ENCODE measurements around the gene RBM28. TPM values are rescaled to one million over a fixed set of nuclear protein-coding genes. Genes with fewer than 3 reads are reported as not detected.

Gene RBM28
- total RNA-seq, 1 experiment from 2014 or later = 71.4 TPM

DNA sequence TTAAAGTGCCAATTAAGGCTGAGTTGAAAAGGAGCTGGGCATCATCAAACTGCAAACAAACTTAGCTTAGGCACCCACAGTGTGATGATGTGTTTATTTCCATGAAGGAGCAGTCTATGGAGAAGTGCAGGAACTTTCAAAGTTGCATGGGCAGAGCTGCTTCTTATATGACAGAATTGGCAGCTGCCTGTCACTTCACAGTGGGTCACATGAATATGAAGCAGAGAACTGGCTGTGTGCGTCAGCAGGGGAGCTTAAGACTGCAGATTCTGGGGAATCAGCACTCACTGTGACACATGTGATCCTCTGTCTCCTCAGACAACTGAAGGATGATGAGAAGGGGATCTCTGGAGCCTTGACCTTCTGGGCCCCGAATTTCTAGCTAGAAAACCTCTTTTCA is 36.6 kb downstream of the RBM28 start:
- H3K27me3 ChIP-seq (replicated peaks; ENCODE audit: control insufficient read depth, insufficient read depth, low read length) = no peaks in the 10 kb centered on the region
- no peak overlapping the region for H3K27ac Mint-ChIP-seq (ENCODE audit: unreplicated experiment)
- no peaks in the 10 kb centered on the region for H3K36me3 ChIP-seq (ENCODE audit: control insufficient read depth, insufficient read depth, low read length)
- intact Hi-C loops (cut with micrococcal nuclease; ENCODE audit: unreplicated experiment) = no loop called here
- peaks cover 58% of the 10 kb centered on the region for H3K36me3 Mint-ChIP-seq (ENCODE audit: insufficient read depth, unreplicated experiment)
- no peaks in the 10 kb centered on the region for H3K9me3 ChIP-seq
- no peaks in the 10 kb centered on the region for H3K27me3 Mint-ChIP-seq (ENCODE audit: insufficient read depth, unreplicated experiment)
- H3K4me3 ChIP-seq (ENCODE audit: low read depth, low read length) = no peak overlapping the region
- POLR2A ChIA-PET = no interaction called here
- no peaks in the 10 kb centered on the region for H3K4me1 Mint-ChIP-seq (ENCODE audit: low read depth, unreplicated experiment)
- DNase-seq = no peak
- H3K4me1 ChIP-seq = no peaks in the 10 kb centered on the region; the same call in 1 of the 2 replicates
- CTCF ChIA-PET = no interaction called here
- no peaks in the 10 kb centered on the region for H3K9me3 Mint-ChIP-seq (ENCODE audit: unreplicated experiment)
- BruUV-seq (replicated peaks) = no TSS peak
- no peak overlapping the region for H3K4me3 Mint-ChIP-seq (ENCODE audit: unreplicated experiment)
- TF ChIP-seq, protein P1, sequence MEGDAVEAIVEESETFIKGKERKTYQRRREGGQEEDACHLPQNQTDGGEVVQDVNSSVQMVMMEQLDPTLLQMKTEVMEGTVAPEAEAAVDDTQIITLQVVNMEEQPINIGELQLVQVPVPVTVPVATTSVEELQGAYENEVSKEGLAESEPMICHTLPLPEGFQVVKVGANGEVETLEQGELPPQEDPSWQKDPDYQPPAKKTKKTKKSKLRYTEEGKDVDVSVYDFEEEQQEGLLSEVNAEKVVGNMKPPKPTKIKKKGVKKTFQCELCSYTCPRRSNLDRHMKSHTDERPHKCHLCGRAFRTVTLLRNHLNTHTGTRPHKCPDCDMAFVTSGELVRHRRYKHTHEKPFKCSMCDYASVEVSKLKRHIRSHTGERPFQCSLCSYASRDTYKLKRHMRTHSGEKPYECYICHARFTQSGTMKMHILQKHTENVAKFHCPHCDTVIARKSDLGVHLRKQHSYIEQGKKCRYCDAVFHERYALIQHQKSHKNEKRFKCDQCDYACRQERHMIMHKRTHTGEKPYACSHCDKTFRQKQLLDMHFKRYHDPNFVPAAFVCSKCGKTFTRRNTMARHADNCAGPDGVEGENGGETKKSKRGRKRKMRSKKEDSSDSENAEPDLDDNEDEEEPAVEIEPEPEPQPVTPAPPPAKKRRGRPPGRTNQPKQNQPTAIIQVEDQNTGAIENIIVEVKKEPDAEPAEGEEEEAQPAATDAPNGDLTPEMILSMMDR (IDR thresholded peaks at IDR 0.05; ENCODE audit: insufficient read depth in 1 of 2, low read depth in 1 of 2, low read length in 1 of 2, severe bottlenecking in 1 of 2, unreplicated experiment in 1 of 2) = no peak

DNA sequence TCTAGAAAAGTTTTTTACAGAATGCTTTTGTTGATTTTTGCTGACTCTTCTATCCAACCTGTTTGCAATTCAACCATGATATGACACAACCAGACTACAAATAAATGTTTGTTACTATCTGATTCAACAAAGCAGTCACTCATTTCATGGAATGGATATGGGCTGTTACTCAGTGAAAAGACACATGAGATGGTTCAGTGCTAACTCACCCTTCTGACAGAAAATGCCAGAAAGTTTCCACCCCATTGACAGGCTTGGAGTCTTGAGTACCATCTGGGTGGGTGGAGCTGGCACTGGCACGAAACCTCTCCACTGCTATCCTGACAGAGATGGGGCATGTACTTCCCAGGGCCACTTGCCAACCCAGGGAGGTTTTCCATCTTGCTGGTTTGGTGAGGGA is 39.5 kb downstream of the RBM28 start:
- intact Hi-C loops (cut with micrococcal nuclease; ENCODE audit: unreplicated experiment) = no loop called here
- BruUV-seq (replicated peaks) = no TSS peak
- CTCF ChIA-PET = no interaction called here
- Mint-ChIP-seq H3K4me3 (ENCODE audit: unreplicated experiment) (no peak overlapping the region), H3K36me3 (ENCODE audit: insufficient read depth, unreplicated experiment) (peaks cover 43% of the 10 kb centered on the region), H3K27me3 (ENCODE audit: insufficient read depth, unreplicated experiment) (no peaks in the 10 kb centered on the region), H3K27ac (ENCODE audit: unreplicated experiment) (no peak overlapping the region), H3K4me1 (ENCODE audit: low read depth, unreplicated experiment) (no peaks in the 10 kb centered on the region), H3K9me3 (ENCODE audit: unreplicated experiment) (no peaks in the 10 kb centered on the region)
- TF ChIP-seq, protein P1 (IDR thresholded peaks at IDR 0.05; ENCODE audit: insufficient read depth in 1 of 2, low read depth in 1 of 2, low read length in 1 of 2, severe bottlenecking in 1 of 2, unreplicated experiment in 1 of 2) = no peak
- Histone ChIP-seq H3K4me3 (ENCODE audit: low read depth, low read length) (no peak overlapping the region), H3K36me3 (ENCODE audit: control insufficient read depth, insufficient read depth, low read length) (no peaks in the 10 kb centered on the region), H3K27me3 (replicated peaks; ENCODE audit: control insufficient read depth, insufficient read depth, low read length) (no peaks in the 10 kb centered on the region), H3K9me3 (no peaks in the 10 kb centered on the region), H3K4me1 (no peaks in the 10 kb centered on the region)
- POLR2A ChIA-PET = interaction anchor here (0.6 kb wide), 1 partner anchor 209 kb away, joined by 5 read pairs; no protein-coding TSS in a partner anchor
- DNase-seq = no peak

DNA sequence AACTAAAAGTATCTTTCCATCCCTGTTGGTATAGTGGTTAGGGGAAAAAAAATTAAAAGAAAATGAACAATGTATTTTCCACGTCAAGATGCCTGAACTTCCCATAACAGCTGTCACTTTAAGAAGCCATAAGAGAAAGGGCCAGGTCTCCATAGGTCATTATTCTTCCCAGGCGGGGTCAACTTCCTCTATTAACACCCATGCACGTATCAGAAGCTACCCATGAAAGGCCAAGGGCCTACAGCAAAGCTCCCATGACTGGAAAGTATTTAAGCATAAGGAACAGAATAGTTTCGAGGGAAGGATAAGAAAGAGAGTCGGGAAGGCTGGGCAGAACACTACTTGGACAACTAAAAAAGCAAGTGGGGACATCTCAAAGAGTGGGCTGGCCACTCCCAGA is 40.1 kb downstream of the RBM28 start:
- H3K27ac Mint-ChIP-seq (ENCODE audit: unreplicated experiment) = no peak overlapping the region
- CTCF ChIA-PET = no interaction called here
- H3K4me3 Mint-ChIP-seq (ENCODE audit: unreplicated experiment) = no peak overlapping the region
- peaks cover 1% of the 10 kb centered on the region for H3K4me1 ChIP-seq
- no peaks in the 10 kb centered on the region for H3K9me3 ChIP-seq
- H3K4me1 Mint-ChIP-seq (ENCODE audit: low read depth, unreplicated experiment) = no peaks in the 10 kb centered on the region
- H3K27me3 Mint-ChIP-seq (ENCODE audit: insufficient read depth, unreplicated experiment) = no peaks in the 10 kb centered on the region
- no peak for DNase-seq
- TF ChIP-seq, protein P1 (IDR thresholded peaks at IDR 0.05; ENCODE audit: insufficient read depth in 1 of 2, low read depth in 1 of 2, low read length in 1 of 2, severe bottlenecking in 1 of 2, unreplicated experiment in 1 of 2) = no peak
- H3K4me3 ChIP-seq (ENCODE audit: low read depth, low read length) = no peak overlapping the region
- no peaks in the 10 kb centered on the region for H3K36me3 ChIP-seq (ENCODE audit: control insufficient read depth, insufficient read depth, low read length)
- peaks cover 38% of the 10 kb centered on the region for H3K36me3 Mint-ChIP-seq (ENCODE audit: insufficient read depth, unreplicated experiment)
- POLR2A ChIA-PET = no interaction called here
- no peaks in the 10 kb centered on the region for H3K27me3 ChIP-seq (replicated peaks; ENCODE audit: control insufficient read depth, insufficient read depth, low read length)
- no peaks in the 10 kb centered on the region for H3K9me3 Mint-ChIP-seq (ENCODE audit: unreplicated experiment)
- no TSS peak for BruUV-seq (replicated peaks)
- intact Hi-C loops (cut with micrococcal nuclease; ENCODE audit: unreplicated experiment) = no loop called here

Measured in Caco-2 (cell line).